ENCODE measurements around the gene ADAP2.
"Not testable (repeated sequence)": the region's sequence is repeated elsewhere in the genome, so short reads cannot be mapped to it uniquely, and the experiment has no call there.

ADAP2 gene

GRCh38 chr17:30942308-30943079 is 20.7 kb downstream of the ADAP2 start:
- Mint-ChIP-seq H3K27ac (no peak overlapping the region), H3K9me3 (no peaks in the 10 kb centered on the region), H3K36me3 (ENCODE audit: insufficient read depth) (no peaks in the 10 kb centered on the region), H3K4me1 (ENCODE audit: low read depth in 2 of 2) (no peaks in the 10 kb centered on the region), H3K4me3 (no peak overlapping the region), H3K27me3 (no peaks in the 10 kb centered on the region)
- ATAC-seq (replicated peaks) (no peak), DNase-seq (no peak)

- ATAC-seq (replicated peaks) (no peak), DNase-seq (no peak)
- no peaks in the 10 kb centered on the region for H3K36me3 Mint-ChIP-seq (ENCODE audit: insufficient read depth)
- no peak overlapping the region for H3K27ac Mint-ChIP-seq
- H3K27me3 Mint-ChIP-seq = no peaks in the 10 kb centered on the region
- H3K9me3 Mint-ChIP-seq = no peaks in the 10 kb centered on the region
- no peak overlapping the region for H3K4me3 Mint-ChIP-seq
- no peaks in the 10 kb centered on the region for H3K4me1 Mint-ChIP-seq (ENCODE audit: low read depth in 2 of 2)
These were observed 26.1 kb downstream of the ADAP2 start for GRCh38 chr17:30947796-30948195.

- no peak overlapping the region for H3K27ac Mint-ChIP-seq
- no peak for ATAC-seq (replicated peaks)
These were observed 28.4 kb downstream of the ADAP2 start for GRCh38 chr17:30950189-30950588.

GRCh38 chr17:30950669-30951399 is 29.1 kb downstream of the ADAP2 start:
- H3K36me3 Mint-ChIP-seq (ENCODE audit: insufficient read depth) = no peaks in the 10 kb centered on the region
- no peaks in the 10 kb centered on the region for H3K4me1 Mint-ChIP-seq (ENCODE audit: low read depth in 2 of 2)
- H3K9me3 Mint-ChIP-seq = no peaks in the 10 kb centered on the region
- H3K27me3 Mint-ChIP-seq = no peaks in the 10 kb centered on the region
- ATAC-seq (replicated peaks) = no peak
- H3K4me3 Mint-ChIP-seq = no peak overlapping the region
- no peak for DNase-seq
- no peak overlapping the region for H3K27ac Mint-ChIP-seq

More at GRCh38 chr17:30950189-30950588, 28.4 kb downstream of the ADAP2 start:
- H3K27me3 Mint-ChIP-seq = no peaks in the 10 kb centered on the region
- H3K9me3 Mint-ChIP-seq = no peaks in the 10 kb centered on the region
- H3K36me3 Mint-ChIP-seq (ENCODE audit: insufficient read depth) = no peaks in the 10 kb centered on the region
- no peak for DNase-seq
- no peaks in the 10 kb centered on the region for H3K4me1 Mint-ChIP-seq (ENCODE audit: low read depth in 2 of 2)
- no peak overlapping the region for H3K4me3 Mint-ChIP-seq

GRCh38 chr17:30952638-30953393 is 31.1 kb downstream of the ADAP2 start:
- ATAC-seq (replicated peaks) (no peak), DNase-seq (no peak)
- Mint-ChIP-seq H3K36me3 (ENCODE audit: insufficient read depth) (no peaks in the 10 kb centered on the region), H3K4me1 (ENCODE audit: low read depth in 2 of 2) (no peaks in the 10 kb centered on the region), H3K9me3 (no peaks in the 10 kb centered on the region), H3K27ac (peak overlapping the region in 1 of 2 donors; percentile 55), H3K4me3 (no peak overlapping the region), H3K27me3 (peaks cover 0 to 13% of the 10 kb centered on the region in 2 donors)

- Mint-ChIP-seq H3K4me3 (no peak overlapping the region), H3K4me1 (ENCODE audit: low read depth in 2 of 2) (no peaks in the 10 kb centered on the region), H3K27me3 (peaks cover 7 to 25% of the 10 kb centered on the region in 2 donors), H3K9me3 (no peaks in the 10 kb centered on the region), H3K27ac (no peak overlapping the region), H3K36me3 (ENCODE audit: insufficient read depth) (no peaks in the 10 kb centered on the region)
- DNase-seq (no peak), ATAC-seq (replicated peaks) (no peak)
These were observed 32.5 kb downstream of the ADAP2 start for GRCh38 chr17:30954046-30954830.

- no peaks in the 10 kb centered on the region for H3K4me1 Mint-ChIP-seq (ENCODE audit: low read depth in 2 of 2)
- no peak for ATAC-seq (replicated peaks)
- H3K36me3 Mint-ChIP-seq (ENCODE audit: insufficient read depth) = no peaks in the 10 kb centered on the region
- no peaks in the 10 kb centered on the region for H3K9me3 Mint-ChIP-seq
- H3K27ac Mint-ChIP-seq = no peak overlapping the region
- H3K4me3 Mint-ChIP-seq = no peak overlapping the region
- peaks cover 7 to 25% of the 10 kb centered on the region in 2 donors for H3K27me3 Mint-ChIP-seq
- no peak for DNase-seq
These were observed 35.1 kb downstream of the ADAP2 start for GRCh38 chr17:30956764-30957374.

GRCh38 chr17:30957741-30958140 is 36.0 kb downstream of the ADAP2 start:
- no peak for DNase-seq
- Mint-ChIP-seq H3K4me1 (ENCODE audit: low read depth in 2 of 2) (no peaks in the 10 kb centered on the region), H3K36me3 (ENCODE audit: insufficient read depth) (no peaks in the 10 kb centered on the region), H3K4me3 (no peak overlapping the region), H3K27me3 (peaks cover 7 to 25% of the 10 kb centered on the region in 2 donors), H3K27ac (no peak overlapping the region), H3K9me3 (no peaks in the 10 kb centered on the region)
- ATAC-seq (replicated peaks) = no peak

GRCh38 chr17:30958187-30958586 is 36.4 kb downstream of the ADAP2 start:
- no peaks in the 10 kb centered on the region for H3K36me3 Mint-ChIP-seq (ENCODE audit: insufficient read depth)
- H3K27ac Mint-ChIP-seq = no peak overlapping the region
- no peaks in the 10 kb centered on the region for H3K9me3 Mint-ChIP-seq
- no peak for ATAC-seq (replicated peaks)
- H3K27me3 Mint-ChIP-seq = peaks cover 7 to 25% of the 10 kb centered on the region in 2 donors
- no peak overlapping the region for H3K4me3 Mint-ChIP-seq
- H3K4me1 Mint-ChIP-seq (ENCODE audit: low read depth in 2 of 2) = no peaks in the 10 kb centered on the region
- no peak for DNase-seq

GRCh38 chr17:30961209-30962188 is 39.8 kb downstream of the ADAP2 start:
- no peaks in the 10 kb centered on the region for H3K4me1 Mint-ChIP-seq (ENCODE audit: low read depth in 2 of 2)
- peaks cover 7 to 20% of the 10 kb centered on the region in 2 donors for H3K27me3 Mint-ChIP-seq
- H3K9me3 Mint-ChIP-seq = no peaks in the 10 kb centered on the region
- ATAC-seq (replicated peaks) = peak; percentile 46
- no peak overlapping the region for H3K27ac Mint-ChIP-seq
- H3K4me3 Mint-ChIP-seq = no peak overlapping the region
- H3K36me3 Mint-ChIP-seq (ENCODE audit: insufficient read depth) = no peaks in the 10 kb centered on the region
- no peak for DNase-seq

GRCh38 chr17:30964312-30964711 is 42.6 kb downstream of the ADAP2 start:
- not testable (repeated sequence) for H3K4me3 Mint-ChIP-seq; DNase-seq; H3K36me3 Mint-ChIP-seq (ENCODE audit: insufficient read depth); H3K9me3 Mint-ChIP-seq; H3K27me3 Mint-ChIP-seq; ATAC-seq (replicated peaks); H3K27ac Mint-ChIP-seq; H3K4me1 Mint-ChIP-seq (ENCODE audit: low read depth in 2 of 2)

GRCh38 chr17:30964876-30965275 is 43.1 kb downstream of the ADAP2 start:
- no peaks in the 10 kb centered on the region for H3K9me3 Mint-ChIP-seq
- no peaks in the 10 kb centered on the region for H3K36me3 Mint-ChIP-seq (ENCODE audit: insufficient read depth)
- no peak overlapping the region for H3K4me3 Mint-ChIP-seq
- H3K27me3 Mint-ChIP-seq = no peaks in the 10 kb centered on the region
- DNase-seq (no peak), ATAC-seq (replicated peaks) (no peak)
- H3K4me1 Mint-ChIP-seq (ENCODE audit: low read depth in 2 of 2) = peaks cover 0 to 1% of the 10 kb centered on the region in 2 donors
- no peak overlapping the region for H3K27ac Mint-ChIP-seq

Measured in effector memory CD8-positive, alpha-beta T cell (primary cell).